Stimulated activated CD8-positive, alpha-beta memory T cell treated with anti-CD3 and anti-CD28 coated beads, Interleukin-7, amount 100 ng/mL, for 24 hours (primary cell): ENCODE data around the gene ADCY3.

Experiments
- DNase-seq: peaks from one replicate; pipeline ENCODE4 v3.0.0-alpha.2; 2020; ENCODE audit warnings: low read depth

ADCY3 gene

DNA sequence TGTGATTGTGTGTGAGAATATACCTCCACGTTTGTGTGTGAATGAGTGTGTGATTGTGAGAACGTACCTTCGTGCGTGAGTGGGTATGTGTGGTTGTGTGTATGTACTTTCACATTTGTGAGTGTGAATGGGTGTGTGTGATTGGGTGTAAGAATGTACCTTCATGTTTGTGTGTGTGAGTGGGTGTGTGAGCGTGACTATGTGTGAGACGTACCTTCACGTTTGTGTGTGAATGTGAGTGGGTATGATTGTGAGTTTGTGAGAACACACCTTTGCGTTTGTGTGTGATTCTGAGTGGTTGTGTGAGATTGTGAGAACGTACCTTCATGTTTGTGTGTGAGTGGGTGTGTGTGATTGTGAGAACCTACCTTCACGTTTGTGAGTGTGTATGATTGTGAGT is 5.8 kb upstream of the ADCY3 start:
- no peak for DNase-seq

- DNase-seq: no peak
These were observed 4.7 kb upstream of the ADCY3 start for GRCh38 chr2:24924732-24925131.

GRCh38 chr2:24924266-24924665 is 4.2 kb upstream of the ADCY3 start:
- DNase-seq: no peak

DNA sequence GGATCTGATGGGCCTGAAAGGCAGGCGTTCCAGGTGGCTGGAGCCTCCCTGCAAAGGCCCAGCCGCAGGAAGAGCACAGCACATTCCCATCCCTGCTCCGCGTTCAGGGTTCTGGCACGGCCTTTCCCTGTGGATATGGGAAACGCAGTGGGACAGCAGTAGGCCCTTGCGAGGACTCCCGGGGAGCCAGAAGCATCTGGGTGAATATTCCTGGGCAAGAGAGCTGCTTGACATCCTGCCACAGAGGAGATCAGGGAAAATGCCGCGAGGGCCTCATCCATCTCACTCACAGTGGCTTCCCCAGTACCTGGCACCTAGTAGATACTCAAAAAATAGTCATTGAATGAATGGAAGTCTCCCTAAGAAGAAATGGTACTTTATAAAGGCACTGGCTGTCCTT is 3.1 kb upstream of the ADCY3 start:
- no peak for DNase-seq

DNA sequence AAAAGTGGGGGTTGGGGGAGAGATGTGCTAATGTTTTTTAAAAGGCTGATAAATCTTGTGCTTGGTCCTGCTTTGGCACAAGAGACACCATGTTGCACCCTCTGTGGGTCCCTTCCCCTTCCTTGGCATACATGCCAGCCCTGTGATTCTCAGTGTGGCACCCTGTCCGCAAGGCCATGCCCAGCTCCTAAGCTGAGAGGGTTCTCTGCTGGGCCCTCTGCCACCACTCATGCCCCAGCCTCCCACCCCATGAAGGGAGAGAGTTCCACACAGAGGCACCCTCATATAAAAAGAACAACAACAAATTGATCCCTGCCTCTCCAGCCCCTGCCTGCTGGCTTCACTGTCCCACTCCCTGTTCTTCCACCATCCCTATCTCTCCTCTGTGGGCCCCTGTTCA is 2.5 kb upstream of the ADCY3 start:
- DNase-seq: no peak

DNA sequence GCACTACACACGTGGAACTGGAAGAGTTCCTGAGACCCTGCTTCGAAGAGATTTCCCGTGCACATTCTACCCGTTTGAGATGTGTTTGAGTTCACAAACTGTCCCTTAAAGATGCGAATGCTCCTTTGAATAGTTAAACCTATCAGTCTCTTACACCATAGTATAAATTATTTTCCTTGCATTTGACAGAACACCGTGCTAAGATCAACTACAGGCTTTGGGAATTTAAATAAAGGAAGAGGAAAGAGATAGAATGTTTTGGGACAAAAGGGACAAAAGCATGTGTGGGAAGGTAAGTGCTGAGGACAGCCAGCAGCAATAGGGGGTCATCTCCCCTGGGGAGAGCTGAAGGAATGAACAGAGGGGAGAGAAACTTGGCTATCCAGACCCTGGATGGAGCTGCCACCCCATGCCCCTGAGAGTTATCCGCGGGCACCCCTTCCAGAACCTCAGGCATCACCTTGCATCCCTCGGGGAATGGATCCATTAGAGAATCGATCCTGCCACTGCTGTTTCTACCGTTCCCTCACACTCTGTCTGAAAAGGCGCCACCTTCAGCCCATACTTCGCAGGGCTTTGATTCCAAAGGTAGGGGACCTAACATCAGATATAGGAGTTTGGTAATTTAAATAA is 888 bp upstream of the ADCY3 start:
- no peak for DNase-seq

GRCh38 chr2:24919506-24920097 is 435 bp downstream of the ADCY3 start:
- DNase-seq: no peak

DNA sequence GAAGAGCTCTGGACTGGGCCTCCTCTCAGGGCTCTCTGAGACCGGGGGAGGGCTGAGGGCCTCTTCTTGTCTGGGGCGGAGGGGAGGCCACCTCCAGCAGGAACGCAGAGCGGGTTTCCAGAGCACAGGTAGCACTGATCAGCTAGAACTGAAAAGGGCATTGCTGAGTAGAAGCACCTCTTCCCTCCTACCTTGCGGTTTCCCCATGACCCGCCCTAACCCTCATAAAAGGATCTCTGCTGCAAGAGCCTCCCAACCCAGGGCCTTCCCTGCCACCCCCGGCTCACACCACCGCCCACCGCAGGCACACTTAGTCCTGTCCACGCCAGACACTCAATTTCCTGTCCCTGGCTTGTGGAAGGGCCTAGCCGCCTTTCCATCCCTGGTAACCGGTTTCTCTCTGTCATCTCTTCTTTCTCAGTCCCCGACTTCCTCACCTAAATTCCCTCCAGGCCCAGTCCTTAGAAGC is 966 bp downstream of the ADCY3 start:
- no peak for DNase-seq

GRCh38 chr2:24918326-24919036 is 1.6 kb downstream of the ADCY3 start:
- DNase-seq: no peak

GRCh38 chr2:24917731-24918325 is 2.2 kb downstream of the ADCY3 start:
- DNase-seq: no peak

DNA sequence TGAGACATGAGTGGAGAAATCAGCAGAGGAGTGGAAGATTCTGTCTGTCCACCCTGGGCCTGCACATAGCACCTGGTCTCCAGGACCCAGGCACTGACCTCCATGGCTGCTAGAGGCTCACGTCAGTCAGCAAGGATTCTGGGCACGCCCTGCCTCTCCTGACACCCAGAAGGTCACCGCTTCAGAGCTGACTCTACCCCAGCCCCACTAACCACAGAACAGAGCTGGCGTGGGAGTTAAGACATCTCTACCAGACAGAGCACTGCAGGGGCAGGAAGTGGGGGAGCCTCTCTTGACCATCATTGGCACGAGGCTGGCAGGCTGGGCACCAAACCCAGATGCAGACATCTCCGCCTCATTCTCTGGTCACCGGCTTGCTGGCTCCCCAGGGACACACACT is 3.0 kb downstream of the ADCY3 start:
- no peak for DNase-seq

GRCh38 chr2:24915796-24916195 is 4.2 kb downstream of the ADCY3 start:
- DNase-seq: no peak

GRCh38 chr2:24915175-24915574 is 4.9 kb downstream of the ADCY3 start:
- DNase-seq: no peak

- DNase-seq: no peak
These were observed 5.3 kb downstream of the ADCY3 start for GRCh38 chr2:24914713-24915112.

- no peak for DNase-seq
These were observed 6.1 kb downstream of the ADCY3 start for GRCh38 chr2:24913911-24914310.

GRCh38 chr2:24912986-24913385 is 7.1 kb downstream of the ADCY3 start:
- DNase-seq: no peak

DNA sequence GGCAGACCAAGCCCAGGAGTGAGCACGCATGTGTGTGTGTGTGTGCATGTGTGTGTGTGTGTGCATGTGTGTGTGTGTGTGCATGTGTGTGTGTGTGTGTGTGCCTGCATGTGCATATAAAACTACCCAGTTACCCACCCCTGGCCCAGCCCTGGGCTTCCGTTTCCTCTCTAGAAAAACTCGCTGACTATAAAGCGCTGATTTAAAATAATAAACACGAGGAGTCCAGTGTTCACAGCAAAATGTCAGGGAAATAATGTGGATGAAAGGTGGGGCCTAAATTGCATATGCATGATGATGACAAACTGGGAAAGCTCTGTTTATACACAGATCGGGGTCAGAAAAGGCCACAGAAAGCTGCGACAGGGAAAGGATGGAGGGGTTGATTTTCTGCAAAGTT is 7.5 kb downstream of the ADCY3 start:
- DNase-seq: no peak

- DNase-seq: no peak
These were observed 9.8 kb downstream of the ADCY3 start for GRCh38 chr2:24910245-24910644.

- no peak for DNase-seq
These were observed 10.4 kb downstream of the ADCY3 start for GRCh38 chr2:24909555-24910177.

DNA sequence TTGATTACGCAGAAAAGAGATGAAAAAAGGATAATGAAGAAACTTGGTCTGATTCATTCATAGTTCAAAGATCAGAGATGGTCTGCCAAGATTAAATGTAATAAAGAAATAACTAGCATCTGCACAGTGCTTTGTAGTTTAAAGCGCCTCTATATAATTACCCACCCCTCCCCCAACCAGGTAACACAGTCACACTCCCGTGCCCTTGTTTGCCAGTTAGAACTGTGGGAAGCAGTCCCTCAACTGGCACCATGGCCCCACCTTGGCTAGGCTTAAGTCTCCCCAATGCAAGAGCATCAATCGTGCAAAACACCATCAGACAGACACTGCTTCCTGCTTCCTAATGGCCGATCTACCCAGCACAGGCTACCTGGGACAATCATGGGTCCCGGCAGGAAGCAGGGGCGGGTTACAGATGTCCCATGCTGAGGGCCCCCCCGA is 11.6 kb downstream of the ADCY3 start:
- DNase-seq: no peak

- no peak for DNase-seq
These were observed 12.9 kb downstream of the ADCY3 start for GRCh38 chr2:24907116-24907515.

DNA sequence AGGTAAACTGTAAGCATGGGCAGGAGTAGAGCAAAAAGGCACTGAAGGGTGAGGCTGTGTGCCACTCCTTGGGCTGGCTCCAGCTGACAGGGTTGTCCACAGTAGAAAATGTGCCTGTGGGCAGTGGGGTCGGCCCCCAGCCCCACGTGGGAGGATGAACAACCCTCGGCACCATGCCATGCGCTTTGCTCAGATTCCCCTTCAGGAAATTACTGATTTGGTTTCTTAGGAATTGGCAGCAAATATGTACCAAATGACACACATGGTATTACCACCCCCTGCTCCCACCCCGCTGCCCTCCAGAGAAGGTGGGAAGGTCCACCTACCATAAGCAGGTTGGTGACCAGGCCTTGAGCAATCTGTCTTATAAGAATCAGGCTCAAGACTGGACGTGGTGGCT is 13.6 kb downstream of the ADCY3 start:
- no peak for DNase-seq
